Astrocyte (in vitro differentiated cells and primary cell): ENCODE results near the gene SULF2. TPM values are rescaled to one million over a fixed set of nuclear protein-coding genes. Genes with fewer than 3 reads are reported as not detected.

Experiments
- DNase-seq: peaks from one replicate; pipeline ENCODE4 v3.0.0-alpha.2; 2010; ENCODE audit warnings: low read depth
- FAIRE-seq: peaks from 2 replicates; lab custom pipeline; 2011; peaks lifted over from hg19 to GRCh38; lab: Jason Lieb, UNC
- H2AFZ ChIP-seq: 2 replicates; pipeline ENCODE4 v1.6.0; 2012; ENCODE audit warnings: low read depth, low read length, inconsistent platforms
- H3K27ac ChIP-seq: 2 replicates; pipeline ENCODE4 v1.5.1; 2011; ENCODE audit warnings: low read depth, low read length, inconsistent platforms
- H3K27me3 ChIP-seq: 2 replicates; pipeline ENCODE4 v1.6.0; 2011; ENCODE audit warnings: low read length, inconsistent platforms; ENCODE audit not compliant: insufficient read depth
- H3K36me3 ChIP-seq: 2 replicates; pipeline ENCODE4 v1.5.1; 2011; ENCODE audit warnings: low read length, inconsistent platforms; ENCODE audit not compliant: insufficient read depth
- H3K4me1 ChIP-seq: 2 replicates; pipeline ENCODE4 v1.5.1; 2011; ENCODE audit warnings: low read length, inconsistent platforms; ENCODE audit not compliant: insufficient read depth
- H3K4me2 ChIP-seq: 2 replicates; pipeline ENCODE4 v1.6.0; 2012; ENCODE audit warnings: low read length, inconsistent platforms
- H3K4me3 ChIP-seq: 2 replicates; pipeline ENCODE4 v1.5.1; 2011; ENCODE audit warnings: low read depth, mild to moderate bottlenecking, low read length, inconsistent platforms; ENCODE audit not compliant: insufficient read depth
- H3K79me2 ChIP-seq: 2 replicates; pipeline ENCODE4 v1.6.0; 2012; ENCODE audit warnings: mild to moderate bottlenecking, low read length, inconsistent platforms; ENCODE audit not compliant: insufficient read depth
- H3K9ac ChIP-seq: 2 replicates; pipeline ENCODE4 v1.6.0; 2012; ENCODE audit warnings: mild to moderate bottlenecking, low read length, inconsistent platforms
- H3K9me3 ChIP-seq: 2 replicates; pipeline ENCODE4 v1.5.1; 2012; ENCODE audit warnings: low read depth, mild to moderate bottlenecking, low read length, inconsistent platforms; ENCODE audit not compliant: insufficient read depth
- H4K20me1 ChIP-seq: 2 replicates; pipeline ENCODE4 v1.6.0; 2012; ENCODE audit warnings: low read length, inconsistent platforms; ENCODE audit not compliant: insufficient read depth
- H3K27ac Mint-ChIP-seq: one replicate; pipeline ENCODE4 v1.8.0; 2021; ENCODE audit warnings: mild to moderate bottlenecking, mixed read lengths; ENCODE audit not compliant: unreplicated experiment
- H3K27me3 Mint-ChIP-seq: one replicate; pipeline ENCODE4 v1.8.0; 2021; ENCODE audit warnings: low read depth, mixed read lengths; ENCODE audit not compliant: unreplicated experiment
- H3K36me3 Mint-ChIP-seq: one replicate; pipeline ENCODE4 v1.8.0; 2021; ENCODE audit warnings: low read depth, mixed read lengths; ENCODE audit not compliant: unreplicated experiment
- H3K4me1 Mint-ChIP-seq: one replicate; pipeline ENCODE4 v1.8.0; 2021; ENCODE audit warnings: low read depth, mixed read lengths; ENCODE audit not compliant: unreplicated experiment
- H3K4me3 Mint-ChIP-seq: one replicate; pipeline ENCODE4 v1.8.0; 2021; ENCODE audit warnings: mild to moderate bottlenecking, moderate library complexity, mixed read lengths; ENCODE audit not compliant: unreplicated experiment
- H3K9me3 Mint-ChIP-seq: one replicate; pipeline ENCODE4 v1.8.0; 2021; ENCODE audit warnings: mild to moderate bottlenecking, mixed read lengths; ENCODE audit not compliant: unreplicated experiment
- CTCF ChIP-seq: IDR thresholded peaks from 2 replicates; pipeline ENCODE4 v1.5.1; 2011; ENCODE audit warnings: low read depth, mild to moderate bottlenecking, inconsistent platforms, low read length, moderate library complexity; ENCODE audit not compliant: insufficient read depth
- EZH2 ChIP-seq: IDR thresholded peaks from 2 replicates; pipeline ENCODE4 v1.6.1; 2012; ENCODE audit warnings: mild to moderate bottlenecking, low read length, inconsistent platforms; ENCODE audit not compliant: insufficient read depth
- total RNA-seq: library from RNA; stranded (reverse); gene quantifications from 2 replicates; pipeline ENCODE4 v1.2.1, GENCODE V29; 2021

Gene SULF2
- total RNA-seq, 1 donor from 2014 or later, result 139 TPM

GRCh38 chr20:47699818-47700217 is 85.5 kb downstream of the SULF2 start:
- no peaks in the 10 kb centered on the region for H3K79me2 ChIP-seq
- no peaks in the 10 kb centered on the region for H3K36me3 ChIP-seq
- H3K9me3 ChIP-seq, result no peaks in the 10 kb centered on the region
- H4K20me1 ChIP-seq, result no peaks in the 10 kb centered on the region
- Mint-ChIP-seq H3K4me1 (peaks cover 24% of the 10 kb centered on the region), H3K4me3 (no peak overlapping the region), H3K27me3 (peaks cover 1% of the 10 kb centered on the region), H3K9me3 (no peaks in the 10 kb centered on the region), H3K36me3 (peaks cover 15% of the 10 kb centered on the region), H3K27ac (no peak overlapping the region)
- no peak overlapping the region for H3K4me3 ChIP-seq
- DNase-seq (no peak), FAIRE-seq (no peak)
- H2AFZ ChIP-seq, result no peak overlapping the region
- peaks cover 2% of the 10 kb centered on the region for H3K4me1 ChIP-seq
- H3K27ac ChIP-seq, result no peak overlapping the region
- no peak for TF ChIP-seq EZH2
- TF ChIP-seq CTCF, result no peak
- no peaks in the 10 kb centered on the region for H3K27me3 ChIP-seq
- H3K4me2 ChIP-seq, result no peak overlapping the region
- H3K9ac ChIP-seq, result no peak overlapping the region

- no peak overlapping the region for H3K27ac Mint-ChIP-seq
- peaks cover 13% of the 10 kb centered on the region for H3K36me3 Mint-ChIP-seq
- no peak overlapping the region for H3K4me3 Mint-ChIP-seq
- TF ChIP-seq CTCF (no peak), EZH2 (no peak)
- Histone ChIP-seq H2AFZ (no peak overlapping the region), H3K9me3 (no peaks in the 10 kb centered on the region), H3K27ac (no peak overlapping the region), H4K20me1 (no peaks in the 10 kb centered on the region), H3K79me2 (no peaks in the 10 kb centered on the region), H3K4me1 (no peaks in the 10 kb centered on the region), H3K36me3 (no peaks in the 10 kb centered on the region), H3K27me3 (no peaks in the 10 kb centered on the region), H3K9ac (no peak overlapping the region), H3K4me3 (no peak overlapping the region), H3K4me2 (no peak overlapping the region)
- H3K9me3 Mint-ChIP-seq, result no peaks in the 10 kb centered on the region
- peaks cover 1% of the 10 kb centered on the region for H3K27me3 Mint-ChIP-seq
- DNase-seq (no peak), FAIRE-seq (no peak)
- peaks cover 15% of the 10 kb centered on the region for H3K4me1 Mint-ChIP-seq
Measured at GRCh38 chr20:47698142-47698541, 87.1 kb downstream of the SULF2 start.

- no peak overlapping the region for H3K9ac ChIP-seq
- no peak overlapping the region for H3K27ac Mint-ChIP-seq
- H3K36me3 Mint-ChIP-seq, result peaks cover 13% of the 10 kb centered on the region
- H3K27me3 Mint-ChIP-seq, result peaks cover 1% of the 10 kb centered on the region
- H3K27ac ChIP-seq, result no peak overlapping the region
- no peaks in the 10 kb centered on the region for H3K79me2 ChIP-seq
- no peaks in the 10 kb centered on the region for H3K27me3 ChIP-seq
- FAIRE-seq (no peak), DNase-seq (no peak)
- H4K20me1 ChIP-seq, result no peaks in the 10 kb centered on the region
- peaks cover 8% of the 10 kb centered on the region for H3K9me3 ChIP-seq
- H3K4me1 ChIP-seq, result no peaks in the 10 kb centered on the region
- H2AFZ ChIP-seq, result no peak overlapping the region
- H3K36me3 ChIP-seq, result no peaks in the 10 kb centered on the region
- H3K4me1 Mint-ChIP-seq, result peaks cover 15% of the 10 kb centered on the region
- no peak for TF ChIP-seq EZH2
- no peak for TF ChIP-seq CTCF
- H3K4me2 ChIP-seq, result no peak overlapping the region
- no peak overlapping the region for H3K4me3 Mint-ChIP-seq
- no peak overlapping the region for H3K4me3 ChIP-seq
- no peaks in the 10 kb centered on the region for H3K9me3 Mint-ChIP-seq
Measured at GRCh38 chr20:47696856-47697255, 88.4 kb downstream of the SULF2 start.
